H1 (cell line): ENCODE data around the gene MORN5. TPM values are rescaled to one million over a fixed set of nuclear protein-coding genes. Genes with fewer than 3 reads are reported as not detected.
A peak's percentile ranks its signal among the peaks of the same experiment; 100 is the strongest.

Experiments used
- CTCF ChIA-PET: fragments of 300-600 bp; sonication (Branson Sonifier 250); formaldehyde crosslinking; loops from one replicate; lab custom pipeline; 2021; ENCODE audit not compliant: partially characterized antibody; lab: Charles Lee
- POLR2A ChIA-PET: fragments of 300-600 bp; sonication (Branson Sonifier 250); formaldehyde crosslinking; loops from one replicate; lab custom pipeline; 2021; ENCODE audit warnings: inconsistent platforms; ENCODE audit not compliant: partially characterized antibody; lab: Charles Lee
- DNase-seq, 2 experiments: peaks; one replicate each; pipeline versions ENCODE4 v3.0.0 to v3.0.0-alpha.2; 2010 to 2022; ENCODE audit warnings: low spot score in 2 of 2, low read depth in 1 of 2, mixed read lengths in 1 of 2
- FAIRE-seq: peaks from 2 replicates; lab custom pipeline; 2011; peaks lifted over from hg19 to GRCh38; lab: Jason Lieb, UNC
- H2AFZ ChIP-seq: 2 replicates; pipeline ENCODE4 v1.8.1; 2012; ENCODE audit warnings: low read length, inconsistent platforms
- H2AK5ac ChIP-seq: 2 replicates; pipeline ENCODE4 v1.6.1; 2013; ENCODE audit warnings: low read depth, low read length
- H2BK120ac ChIP-seq: replicated peaks from 2 replicates; pipeline ENCODE3; 2013; ENCODE audit warnings: low read depth, low read length, inconsistent platforms
- H2BK12ac ChIP-seq: 2 replicates; pipeline ENCODE4 v1.6.1; 2013; ENCODE audit warnings: low read depth, low read length
- H2BK15ac ChIP-seq: 2 replicates; pipeline ENCODE4 v1.6.1; 2013; ENCODE audit warnings: low read length
- H2BK20ac ChIP-seq: 2 replicates; pipeline ENCODE4 v1.6.1; 2013; ENCODE audit warnings: low read length
- H2BK5ac ChIP-seq: 2 replicates; pipeline ENCODE4 v1.6.1; 2013; ENCODE audit warnings: low read depth, low read length
- H3K14ac ChIP-seq: 2 replicates; pipeline ENCODE4 v1.6.1; 2013; ENCODE audit warnings: inconsistent platforms; ENCODE audit not compliant: insufficient read length
- H3K18ac ChIP-seq: 2 replicates; pipeline ENCODE4 v1.6.1; 2013; ENCODE audit warnings: low read length; ENCODE audit errors: extremely low read depth
- H3K23ac ChIP-seq: 2 replicates; pipeline ENCODE4 v1.6.1; 2013; ENCODE audit warnings: inconsistent platforms; ENCODE audit not compliant: insufficient read length
- H3K23me2 ChIP-seq: 2 replicates; pipeline ENCODE4 v1.6.1; 2013; ENCODE audit warnings: low read depth, low read length
- H3K27ac ChIP-seq: 2 replicates; pipeline ENCODE4 v1.6.1; 2011; ENCODE audit warnings: low read depth, low read length, inconsistent platforms
- H3K27me3 ChIP-seq, 4 experiments: replicated peaks in 1 of 4; 1 replicate in 1 of 4; 2 replicates in 3 of 4; pipeline versions ENCODE4 v1.6.1 to v1.8.1; 2011 to 2013; ENCODE audit warnings: low read length in 3 of 4, mild to moderate bottlenecking in 3 of 4, inconsistent platforms in 2 of 4, mixed read lengths in 2 of 4, moderate library complexity in 1 of 4; ENCODE audit not compliant: control insufficient read depth in 3 of 4, insufficient read depth in 3 of 4; ENCODE audit errors: extremely low read depth in 1 of 4
- H3K36me3 ChIP-seq, 4 experiments: 2 replicates each; pipeline versions ENCODE4 v1.6.1 to v1.8.1; 2011 to 2013; ENCODE audit warnings: mild to moderate bottlenecking in 4 of 4, low read length in 3 of 4, moderate library complexity in 2 of 4, control low read depth in 1 of 4, inconsistent platforms in 1 of 4; ENCODE audit not compliant: insufficient read depth in 4 of 4, control insufficient read depth in 2 of 4
- H3K4ac ChIP-seq: replicated peaks from 2 replicates; pipeline ENCODE3; 2013; ENCODE audit warnings: low read length, low read depth, mixed read lengths, inconsistent platforms; ENCODE audit not compliant: insufficient read length
- H3K4me1 ChIP-seq, 4 experiments: replicated peaks in 1 of 4; 1 replicate in 1 of 4; 2 replicates in 3 of 4; pipeline versions ENCODE4 v1.6.1 to v1.8.1; 2011 to 2013; ENCODE audit warnings: low read length in 3 of 4, inconsistent platforms in 2 of 4, mixed read lengths in 1 of 4; ENCODE audit not compliant: insufficient read depth in 4 of 4, control insufficient read depth in 3 of 4
- H3K4me2 ChIP-seq, 2 experiments: 2 replicates each; pipeline versions ENCODE4 v1.6.1 to v1.8.1; 2011 to 2013; ENCODE audit warnings: low read depth in 2 of 2, low read length in 2 of 2, control low read depth in 1 of 2, inconsistent platforms in 1 of 2, mild to moderate bottlenecking in 1 of 2; ENCODE audit not compliant: insufficient read depth in 1 of 2
- H3K4me3 ChIP-seq, 4 experiments: fragments of 200-600, 300-600 bp in 1 of 4; sonication (generic), shearing (Covaris generic), sonication (Bioruptor Twin) in 1 of 4; 2 replicates each; pipeline versions ENCODE4 v1.5.1 to v1.8.1; 2011 to 2016; ENCODE audit warnings: low read length in 4 of 4, low read depth in 3 of 4, control low read depth in 2 of 4, inconsistent platforms in 2 of 4, mild to moderate bottlenecking in 2 of 4, mixed read lengths in 1 of 4, moderate library complexity in 1 of 4; ENCODE audit not compliant: insufficient read depth in 2 of 4; ENCODE audit errors: extremely low read depth in 1 of 4
- H3K56ac ChIP-seq: replicated peaks from 2 replicates; pipeline ENCODE3; 2013; ENCODE audit warnings: low read depth, mild to moderate bottlenecking, mixed read lengths, low read length, inconsistent platforms; ENCODE audit not compliant: insufficient read length
- H3K79me1 ChIP-seq: 2 replicates; pipeline ENCODE4 v1.6.1; 2013; ENCODE audit warnings: low read depth, low read length, control low read depth
- H3K79me2 ChIP-seq, 2 experiments: 2 replicates each; pipeline versions ENCODE4 v1.6.1 to v1.8.1; 2012 to 2013; ENCODE audit warnings: low read length in 2 of 2, mild to moderate bottlenecking in 2 of 2, inconsistent platforms in 1 of 2; ENCODE audit not compliant: insufficient read depth in 2 of 2, control insufficient read depth in 1 of 2
- H3K9ac ChIP-seq, 4 experiments: replicated peaks in 1 of 4; 1 replicate in 1 of 4; 2 replicates in 3 of 4; pipeline versions ENCODE4 v1.6.1 to v1.8.1; 2011 to 2013; ENCODE audit warnings: low read depth in 3 of 4, low read length in 3 of 4, control low read depth in 2 of 4, mild to moderate bottlenecking in 2 of 4, moderate library complexity in 2 of 4, inconsistent platforms in 1 of 4; ENCODE audit errors: extremely low read depth in 1 of 4
- H3K9me3 ChIP-seq, 2 experiments: 2 replicates each; pipeline versions ENCODE4 v1.6.1 to v1.8.1; 2012 to 2013; ENCODE audit warnings: mild to moderate bottlenecking in 2 of 2, moderate library complexity in 2 of 2, control low read depth in 1 of 2, inconsistent platforms in 1 of 2, low read depth in 1 of 2, low read length in 1 of 2, mixed read lengths in 1 of 2; ENCODE audit not compliant: insufficient read depth in 2 of 2
- H4K20me1 ChIP-seq, 2 experiments: replicated peaks in 1 of 2; 2 replicates each; pipeline versions ENCODE3 to v1.8.1; 2011 to 2013; ENCODE audit warnings: inconsistent platforms in 2 of 2, low read length in 2 of 2, mild to moderate bottlenecking in 1 of 2; ENCODE audit not compliant: insufficient read depth in 2 of 2, control insufficient read depth in 1 of 2
- H4K5ac ChIP-seq: 2 replicates; pipeline ENCODE4 v1.6.1; 2013; ENCODE audit warnings: low read length, low read depth, mixed read lengths, inconsistent platforms; ENCODE audit not compliant: insufficient read length
- H4K8ac ChIP-seq: 2 replicates; pipeline ENCODE4 v1.8.0; 2013; ENCODE audit warnings: mild to moderate bottlenecking, moderate library complexity, low read length, inconsistent platforms; ENCODE audit not compliant: insufficient read depth; ENCODE audit errors: extremely low read depth
- H4K91ac ChIP-seq: replicated peaks from 2 replicates; pipeline ENCODE3; 2013; ENCODE audit warnings: low read length, mixed read lengths, inconsistent platforms; ENCODE audit not compliant: insufficient read length
- CEBPB ChIP-seq: IDR thresholded peaks from 2 replicates; pipeline ENCODE4 v1.6.1; 2012; ENCODE audit warnings: low read depth, low read length
- CTBP2 ChIP-seq: IDR thresholded peaks from 2 replicates; pipeline ENCODE4 v1.7.0; 2011; ENCODE audit warnings: borderline replicate concordance, mild to moderate bottlenecking, moderate library complexity, mixed read lengths, low read length; ENCODE audit not compliant: insufficient read depth, insufficient read length
- RAD21 ChIP-seq, 2 experiments: IDR thresholded peaks in 1 of 2; conservative IDR thresholded peaks in 1 of 2; 2 replicates each; pipeline ENCODE4 v1.6.1; 2011; ENCODE audit warnings: low read depth in 2 of 2, low read length in 2 of 2, improper control_type of control experiment in 1 of 2, inconsistent platforms in 1 of 2, mild to moderate bottlenecking in 1 of 2, moderate library complexity in 1 of 2
- WGBS, 2 experiments: shearing (Covaris generic) in 1 of 2; methylation state at CpG; one replicate each; pipeline versions ENCODE4 v1.1.6 to v1.1.7; 2013 to 2015; ENCODE audit warnings: low lambda C conversion rate in 2 of 2, mixed read lengths in 2 of 2, inconsistent platforms in 1 of 2, low coverage in 1 of 2, missing lambda C conversion rate in 1 of 2; ENCODE audit not compliant: insufficient replicate concordance in 2 of 2, insufficient coverage in 1 of 2, insufficient read length in 1 of 2; ENCODE audit errors: extremely low coverage in 1 of 2, missing lambda C conversion rate in 1 of 2; 5-methylcytosine and 5-hydroxymethylcytosine counted together
- polyA plus RNA-seq, 7 experiments: library from polyadenylated mRNA; depleted of rRNA in 3 of 7; stranded (reverse) in 5 of 7; unstranded in 2 of 7; fragments of >200 nt in 5 of 7; fragments of 200-250 nt in 2 of 7; gene quantifications; 1 replicate in 5 of 7; 2 replicates in 1 of 7; 4 replicates in 1 of 7; pipeline versions ENCODE4 v1.2.1 to v1.2.3, GENCODE V29; 2011 to 2013; ENCODE audit warnings: missing spikeins in 2 of 7, mixed read lengths in 2 of 7
- total RNA-seq: library from RNA; stranded (reverse); fragmentation: NEBNext Ultra II Directional; extraction: Animal tissue kit (Norgen Biotek cat#: 25700); gene quantifications from 2 replicates; pipeline ENCODE4 v1.2.1, GENCODE V29; 2021
- TF ChIP-seq, protein P1 (sequence below), 3 experiments: IDR thresholded peaks; 1 replicate in 2 of 3; 2 replicates in 1 of 3; pipeline versions ENCODE4 v1.5.1 to v1.6.1; 2011; ENCODE audit warnings: low read length in 3 of 3, mild to moderate bottlenecking in 3 of 3, inconsistent platforms in 2 of 3, low read depth in 1 of 3, moderate library complexity in 1 of 3; ENCODE audit not compliant: insufficient read depth in 1 of 3; ENCODE audit errors: control extremely low read depth in 1 of 3

The MORN5 gene
- total and polyA plus RNA-seq, 2 of the 8 experiments (the other 6 are each of a cell fraction or from before 2014, with no cell fraction given), result not detected

DNA sequence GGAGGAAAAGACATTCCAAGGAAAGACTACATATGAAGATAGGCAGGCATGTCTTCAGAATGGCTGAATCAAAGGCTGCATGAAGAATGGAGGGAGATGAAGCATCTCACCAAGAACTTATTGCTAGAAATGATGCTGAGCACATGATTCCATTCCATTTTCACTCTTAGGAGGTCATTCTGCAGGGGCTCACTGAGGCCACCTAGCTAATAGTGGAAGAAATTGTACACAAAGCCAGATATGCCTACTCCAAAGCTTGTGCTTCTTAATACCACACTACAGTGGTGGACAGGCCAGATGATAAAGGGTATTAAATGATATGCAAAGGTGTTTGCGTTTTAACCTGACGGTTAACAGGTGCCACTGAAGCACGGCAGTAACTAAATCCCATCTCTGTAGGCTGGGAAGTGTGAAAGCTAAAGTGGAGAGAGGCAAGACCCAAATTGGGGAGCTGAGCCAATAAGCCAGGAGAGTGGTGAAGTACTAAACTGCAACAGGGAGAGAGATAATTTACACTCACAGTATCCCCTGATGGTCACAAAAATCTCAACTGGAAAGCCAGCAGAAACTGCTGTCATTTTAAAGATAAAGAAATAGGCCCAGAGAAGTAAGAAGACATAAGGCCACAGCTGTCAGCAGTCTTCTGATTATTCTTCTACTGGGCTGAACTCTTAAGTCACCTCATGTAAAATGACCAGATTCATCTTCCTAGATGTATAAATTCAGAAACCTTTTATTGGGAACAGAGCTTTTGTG, 14.7 kb upstream of the MORN5 start:
- DNase-seq (no peak), FAIRE-seq (no peak)
- Histone ChIP-seq H3K79me1 (no peaks in the 10 kb centered on the region; the same call in 1 of the 2 replicates), H2BK5ac (no peak overlapping the region), H3K4me2 (no peak overlapping the region), H3K23me2 (no peaks in the 10 kb centered on the region), H4K20me1 (peaks cover 0 to 2% of the 10 kb centered on the region in 2 experiments), H3K27ac (no peak overlapping the region), H3K27me3 (no peaks in the 10 kb centered on the region), H3K18ac (no peak overlapping the region), H2BK12ac (no peak overlapping the region), H3K4me1 (no peaks in the 10 kb centered on the region), H4K5ac (no peak overlapping the region), H3K4me3 (no peak overlapping the region), H2BK120ac (no peak overlapping the region), H2AK5ac (no peak overlapping the region), H3K23ac (no peak overlapping the region), H2BK20ac (no peak overlapping the region), H3K9ac (no peak overlapping the region), H2AFZ (no peak overlapping the region), H2BK15ac (no peak overlapping the region), H3K56ac (no peak overlapping the region), H3K9me3 (no peaks in the 10 kb centered on the region), H3K36me3 (peaks cover 4 to 41% (median 14%) of the 10 kb centered on the region in 4 experiments; a peak in 7 of 8 replicates), H3K14ac (no peak overlapping the region), H3K4ac (no peak overlapping the region), H3K79me2 (no peaks in the 10 kb centered on the region), H4K8ac (no peak overlapping the region), H4K91ac (no peak overlapping the region)
- TF ChIP-seq, protein P1, sequence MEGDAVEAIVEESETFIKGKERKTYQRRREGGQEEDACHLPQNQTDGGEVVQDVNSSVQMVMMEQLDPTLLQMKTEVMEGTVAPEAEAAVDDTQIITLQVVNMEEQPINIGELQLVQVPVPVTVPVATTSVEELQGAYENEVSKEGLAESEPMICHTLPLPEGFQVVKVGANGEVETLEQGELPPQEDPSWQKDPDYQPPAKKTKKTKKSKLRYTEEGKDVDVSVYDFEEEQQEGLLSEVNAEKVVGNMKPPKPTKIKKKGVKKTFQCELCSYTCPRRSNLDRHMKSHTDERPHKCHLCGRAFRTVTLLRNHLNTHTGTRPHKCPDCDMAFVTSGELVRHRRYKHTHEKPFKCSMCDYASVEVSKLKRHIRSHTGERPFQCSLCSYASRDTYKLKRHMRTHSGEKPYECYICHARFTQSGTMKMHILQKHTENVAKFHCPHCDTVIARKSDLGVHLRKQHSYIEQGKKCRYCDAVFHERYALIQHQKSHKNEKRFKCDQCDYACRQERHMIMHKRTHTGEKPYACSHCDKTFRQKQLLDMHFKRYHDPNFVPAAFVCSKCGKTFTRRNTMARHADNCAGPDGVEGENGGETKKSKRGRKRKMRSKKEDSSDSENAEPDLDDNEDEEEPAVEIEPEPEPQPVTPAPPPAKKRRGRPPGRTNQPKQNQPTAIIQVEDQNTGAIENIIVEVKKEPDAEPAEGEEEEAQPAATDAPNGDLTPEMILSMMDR (IDR thresholded peaks at IDR 0.05; ENCODE audit: control extremely low read depth in 1 of 3, insufficient read depth in 1 of 3, low read depth in 1 of 3, low read length in 3 of 3), result peak in 2 of 3 experiments; percentile 16 to 52; a peak in 2 of 4 replicates
- no peak for TF ChIP-seq CEBPB
- peak; percentile 9 to 31; a peak in 2 of 4 replicates for TF ChIP-seq RAD21 (IDR thresholded peaks at IDR 0.05 in 1 of 2, conservative IDR thresholded peaks at IDR 0.05 in 1 of 2; ENCODE audit: low read depth in 2 of 2, low read length in 2 of 2)
- TF ChIP-seq CTBP2, result no peak
- 82% methylated on average over 3 of the region's 3 CpGs; no CpG with 5 or more reads in 1 of the 2 experiments for WGBS, 2 experiments
- ChIA-PET CTCF (interaction anchor here (0.6 to 7.6 kb wide), 29 partner anchors 9 to 205 kb away, joined by 3 to 78 read pairs (median 4); partner anchors contain the start of genes MORN5 and NDUFA8), POLR2A (interaction anchor here (0.7 to 2.5 kb wide), 2 partner anchors 10 to 14 kb away, joined by 3 to 9 read pairs; partner anchors contain the start of genes MORN5 and NDUFA8)
